Endothelial cell (in vitro differentiated cells): Measurements from ENCODE around the gene DDIAS. TPM values are rescaled to one million over a fixed set of nuclear protein-coding genes. Genes with fewer than 3 reads are reported as not detected.
"Not testable (repeated sequence)": the region's sequence is repeated elsewhere in the genome, so short reads cannot be mapped to it uniquely, and the experiment has no call there.

Experiments used
- DNase-seq: peaks from one replicate; pipeline ENCODE4 v3.0.0; 2021; ENCODE audit warnings: low spot score
- H3K27ac Mint-ChIP-seq: one replicate; pipeline ENCODE4 v1.8.0; 2021; ENCODE audit warnings: mixed read lengths, inconsistent platforms; ENCODE audit not compliant: unreplicated experiment
- H3K27me3 Mint-ChIP-seq: one replicate; pipeline ENCODE4 v1.8.0; 2021; ENCODE audit warnings: mild to moderate bottlenecking, moderate library complexity, mixed read lengths, inconsistent platforms; ENCODE audit not compliant: unreplicated experiment
- H3K36me3 Mint-ChIP-seq: one replicate; pipeline ENCODE4 v1.8.0; 2021; ENCODE audit warnings: mild to moderate bottlenecking, low read depth, mixed read lengths, inconsistent platforms; ENCODE audit not compliant: unreplicated experiment
- H3K4me1 Mint-ChIP-seq: one replicate; pipeline ENCODE4 v1.8.0; 2021; ENCODE audit warnings: mild to moderate bottlenecking, mixed read lengths, inconsistent platforms; ENCODE audit not compliant: unreplicated experiment
- H3K4me3 Mint-ChIP-seq: one replicate; pipeline ENCODE4 v1.8.0; 2021; ENCODE audit warnings: mild to moderate bottlenecking, mixed read lengths, inconsistent platforms; ENCODE audit not compliant: unreplicated experiment
- H3K9me3 Mint-ChIP-seq: one replicate; pipeline ENCODE4 v1.8.0; 2021; ENCODE audit warnings: mixed read lengths, inconsistent platforms; ENCODE audit not compliant: unreplicated experiment
- CTCF ChIP-seq: fragments of 200-600 bp; sonication (generic); IDR thresholded peaks from one replicate; pipeline ENCODE4 v1.5.0; 2021; ENCODE audit warnings: antibody characterized with exemption; ENCODE audit not compliant: unreplicated experiment
- total RNA-seq: library from RNA; stranded (reverse); fragmentation: NEBNext Ultra II Directional; extraction: Animal tissue kit (Norgen Biotek cat#: 25700); gene quantifications from one replicate; pipeline ENCODE4 v1.2.1, GENCODE V29; 2021; ENCODE audit not compliant: unreplicated experiment

Gene DDIAS
- total RNA-seq, 1 donor from 2014 or later = 11.2 TPM

- Mint-ChIP-seq H3K27ac (no peak overlapping the region), H3K27me3 (no peaks in the 10 kb centered on the region), H3K9me3 (no peaks in the 10 kb centered on the region), H3K4me3 (no peak overlapping the region), H3K36me3 (no peaks in the 10 kb centered on the region), H3K4me1 (peaks cover 3% of the 10 kb centered on the region)
- TF ChIP-seq CTCF = no peak
- no peak for DNase-seq
These were observed 58.6 kb downstream of the DDIAS start for GRCh38 chr11:82959987-82960778.

DNA sequence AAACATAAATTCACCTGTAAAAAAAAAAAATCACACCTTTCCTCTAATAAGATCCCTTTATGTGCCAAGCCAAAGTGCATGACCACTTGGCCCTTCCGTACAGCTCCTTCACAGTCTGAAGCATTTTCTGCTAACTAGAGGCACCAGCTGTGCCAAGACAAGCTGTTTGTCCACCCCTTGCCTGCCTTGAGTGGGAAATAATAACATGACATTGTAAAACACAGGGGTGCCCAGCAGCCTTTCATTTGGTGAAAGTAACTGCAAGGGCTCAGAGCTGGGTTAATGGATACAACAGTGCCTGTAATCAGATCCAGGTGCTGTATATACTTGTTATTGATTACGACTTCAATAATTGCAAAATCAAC is 59.2 kb downstream of the DDIAS start:
- H3K27me3 Mint-ChIP-seq = no peaks in the 10 kb centered on the region
- H3K4me3 Mint-ChIP-seq = no peak overlapping the region
- TF ChIP-seq CTCF = no peak
- no peak overlapping the region for H3K27ac Mint-ChIP-seq
- H3K36me3 Mint-ChIP-seq = no peaks in the 10 kb centered on the region
- H3K9me3 Mint-ChIP-seq = no peaks in the 10 kb centered on the region
- no peak for DNase-seq
- H3K4me1 Mint-ChIP-seq = no peaks in the 10 kb centered on the region

GRCh38 chr11:82962021-82962420 is 60.5 kb downstream of the DDIAS start:
- not testable (repeated sequence) for H3K9me3 Mint-ChIP-seq, H3K4me1 Mint-ChIP-seq, H3K4me3 Mint-ChIP-seq, H3K27me3 Mint-ChIP-seq, H3K27ac Mint-ChIP-seq, H3K36me3 Mint-ChIP-seq, DNase-seq

- Mint-ChIP-seq H3K27me3 (no peaks in the 10 kb centered on the region), H3K36me3 (no peaks in the 10 kb centered on the region), H3K4me3 (no peak overlapping the region), H3K9me3 (no peaks in the 10 kb centered on the region), H3K27ac (no peak overlapping the region), H3K4me1 (no peaks in the 10 kb centered on the region)
- no peak for DNase-seq
- TF ChIP-seq CTCF = no peak
These were observed 65.8 kb downstream of the DDIAS start for GRCh38 chr11:82967381-82967780.

GRCh38 chr11:82969811-82970210 is 68.3 kb downstream of the DDIAS start:
- DNase-seq = no peak
- no peaks in the 10 kb centered on the region for H3K27me3 Mint-ChIP-seq
- no peak overlapping the region for H3K4me3 Mint-ChIP-seq
- no peaks in the 10 kb centered on the region for H3K4me1 Mint-ChIP-seq
- TF ChIP-seq CTCF = no peak
- H3K9me3 Mint-ChIP-seq = no peaks in the 10 kb centered on the region
- H3K27ac Mint-ChIP-seq = no peak overlapping the region
- H3K36me3 Mint-ChIP-seq = no peaks in the 10 kb centered on the region

DNA sequence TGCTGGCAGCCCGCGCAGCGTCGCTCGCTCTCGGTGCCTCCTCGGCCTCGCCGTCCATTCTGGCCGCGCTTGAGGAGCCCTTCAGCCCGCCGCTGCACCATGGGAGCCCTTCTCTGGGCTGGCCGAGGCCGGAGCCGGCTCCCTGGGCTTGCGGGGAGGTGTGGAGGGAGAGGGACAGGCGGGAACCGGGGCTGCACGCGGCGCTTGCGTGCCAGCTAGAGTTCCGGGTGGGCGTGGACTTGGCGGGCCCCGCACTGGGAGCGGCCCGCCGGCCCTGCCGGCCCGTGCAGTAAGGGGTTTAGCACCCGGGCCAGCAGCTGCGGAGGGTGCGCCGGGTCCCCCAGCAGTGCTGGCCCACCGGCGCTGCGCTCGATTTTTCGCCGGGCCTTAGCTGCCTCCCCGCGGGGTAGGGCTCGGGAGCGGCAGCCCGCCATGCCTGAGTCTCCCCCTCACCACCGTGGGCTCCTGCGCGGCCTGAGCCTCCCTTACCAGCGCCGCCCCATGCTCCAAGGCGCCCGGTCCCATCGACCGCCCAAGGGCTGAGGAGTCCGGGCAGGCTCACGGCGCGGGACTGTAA is 69.1 kb downstream of the DDIAS start:
- H3K4me1 Mint-ChIP-seq, H3K4me3 Mint-ChIP-seq, H3K27me3 Mint-ChIP-seq, H3K9me3 Mint-ChIP-seq, H3K36me3 Mint-ChIP-seq, H3K27ac Mint-ChIP-seq: not testable (repeated sequence)
- peak; percentile 37 for DNase-seq

- H3K9me3 Mint-ChIP-seq, DNase-seq, H3K27ac Mint-ChIP-seq, H3K36me3 Mint-ChIP-seq, H3K4me1 Mint-ChIP-seq, H3K27me3 Mint-ChIP-seq: not testable (repeated sequence)
- peak overlapping the region; percentile 31 for H3K4me3 Mint-ChIP-seq
These were observed 70.0 kb downstream of the DDIAS start for GRCh38 chr11:82971519-82971946.
